GM10266 (cell line): ENCODE data around the gene KATNIP.

Experiments
- DNase-seq: peaks from one replicate; pipeline ENCODE4 v3.0.0; 2012; ENCODE audit errors: extremely low spot score
- TF ChIP-seq, protein P1 (sequence below): IDR thresholded peaks from 2 replicates; pipeline ENCODE4 v1.5.1; 2012; ENCODE audit warnings: mild to moderate bottlenecking, low read depth; ENCODE audit not compliant: control insufficient read depth, insufficient read depth; ENCODE audit errors: missing control alignments

KATNIP gene

DNA sequence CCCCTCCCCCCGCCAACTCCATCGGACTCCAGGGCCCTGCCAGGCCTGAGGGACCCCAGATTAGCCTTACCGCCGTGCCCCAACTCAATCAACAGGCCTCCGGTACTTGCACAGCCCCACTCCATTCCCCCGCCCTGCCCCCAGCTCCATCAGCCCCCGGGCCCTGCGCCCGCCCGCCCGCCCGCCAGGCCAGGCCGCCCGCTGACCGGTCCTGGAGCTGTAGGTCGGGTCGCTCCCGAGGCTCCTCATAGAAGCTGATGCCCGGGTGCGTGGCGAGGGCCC is 539 bp upstream of the KATNIP start:
- TF ChIP-seq, protein P1, sequence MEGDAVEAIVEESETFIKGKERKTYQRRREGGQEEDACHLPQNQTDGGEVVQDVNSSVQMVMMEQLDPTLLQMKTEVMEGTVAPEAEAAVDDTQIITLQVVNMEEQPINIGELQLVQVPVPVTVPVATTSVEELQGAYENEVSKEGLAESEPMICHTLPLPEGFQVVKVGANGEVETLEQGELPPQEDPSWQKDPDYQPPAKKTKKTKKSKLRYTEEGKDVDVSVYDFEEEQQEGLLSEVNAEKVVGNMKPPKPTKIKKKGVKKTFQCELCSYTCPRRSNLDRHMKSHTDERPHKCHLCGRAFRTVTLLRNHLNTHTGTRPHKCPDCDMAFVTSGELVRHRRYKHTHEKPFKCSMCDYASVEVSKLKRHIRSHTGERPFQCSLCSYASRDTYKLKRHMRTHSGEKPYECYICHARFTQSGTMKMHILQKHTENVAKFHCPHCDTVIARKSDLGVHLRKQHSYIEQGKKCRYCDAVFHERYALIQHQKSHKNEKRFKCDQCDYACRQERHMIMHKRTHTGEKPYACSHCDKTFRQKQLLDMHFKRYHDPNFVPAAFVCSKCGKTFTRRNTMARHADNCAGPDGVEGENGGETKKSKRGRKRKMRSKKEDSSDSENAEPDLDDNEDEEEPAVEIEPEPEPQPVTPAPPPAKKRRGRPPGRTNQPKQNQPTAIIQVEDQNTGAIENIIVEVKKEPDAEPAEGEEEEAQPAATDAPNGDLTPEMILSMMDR, result no peak
- peak; percentile 33 for DNase-seq

DNA sequence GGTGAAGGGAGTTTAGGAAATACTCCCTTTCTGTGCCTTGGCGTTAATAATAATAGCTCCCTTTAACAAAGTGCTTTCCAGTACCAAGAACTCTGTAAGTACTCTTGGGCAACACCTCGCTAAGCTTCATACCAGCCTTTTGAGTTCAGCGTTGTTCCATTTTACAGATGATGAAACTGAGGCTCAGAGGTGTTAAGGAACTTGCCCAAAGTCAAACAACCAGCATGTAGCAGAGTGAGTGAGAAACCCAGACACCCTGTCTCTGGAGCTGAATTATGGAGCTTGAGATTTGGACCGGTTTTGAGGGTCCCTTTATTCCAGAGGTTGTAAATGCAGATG is 607 bp downstream of the KATNIP start:
- DNase-seq, result no peak

DNA sequence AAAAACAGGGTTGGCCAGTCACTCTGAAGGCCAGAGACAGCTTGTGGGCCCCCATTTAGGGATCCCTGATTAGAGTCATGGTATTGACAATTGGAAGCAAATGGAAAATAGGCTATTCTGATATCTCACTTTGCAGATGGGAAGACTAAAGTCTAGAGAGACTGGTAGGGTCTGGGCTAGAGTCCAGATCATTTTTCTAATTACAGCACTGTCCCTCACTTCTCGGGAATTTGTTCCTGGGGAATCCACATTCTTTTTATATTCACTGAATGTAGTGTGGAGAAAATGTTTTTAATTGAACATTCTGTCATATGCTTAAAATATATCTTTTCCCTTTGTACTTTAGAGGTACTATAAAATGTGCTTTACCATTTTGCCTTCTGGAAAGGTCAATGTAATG is 1.1 kb downstream of the KATNIP start:
- TF ChIP-seq, protein P1, result no peak
- DNase-seq, result no peak

More for the DNA sequence above, 607 bp downstream of the KATNIP start:
- TF ChIP-seq, protein P1, result no peak

DNA sequence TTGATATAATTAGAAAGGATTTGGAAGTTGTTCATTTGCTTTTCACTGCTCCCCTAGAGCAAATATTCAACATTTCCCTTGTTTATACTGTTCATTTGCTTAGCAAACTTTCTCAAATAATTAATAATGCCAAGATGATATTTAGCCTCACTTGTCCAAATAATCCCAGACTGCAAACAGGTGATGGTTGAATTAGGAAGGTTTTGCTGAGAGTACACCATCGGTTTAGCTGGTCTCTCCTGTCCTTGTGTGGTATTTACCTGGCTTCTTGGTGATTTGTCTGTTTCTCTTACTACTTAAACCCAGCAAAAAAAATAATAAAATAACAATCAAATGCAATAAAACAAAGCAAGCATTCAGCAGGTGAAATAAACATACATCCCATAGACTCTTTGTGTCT is 6.5 kb downstream of the KATNIP start:
- TF ChIP-seq, protein P1, result no peak
- no peak for DNase-seq

DNA sequence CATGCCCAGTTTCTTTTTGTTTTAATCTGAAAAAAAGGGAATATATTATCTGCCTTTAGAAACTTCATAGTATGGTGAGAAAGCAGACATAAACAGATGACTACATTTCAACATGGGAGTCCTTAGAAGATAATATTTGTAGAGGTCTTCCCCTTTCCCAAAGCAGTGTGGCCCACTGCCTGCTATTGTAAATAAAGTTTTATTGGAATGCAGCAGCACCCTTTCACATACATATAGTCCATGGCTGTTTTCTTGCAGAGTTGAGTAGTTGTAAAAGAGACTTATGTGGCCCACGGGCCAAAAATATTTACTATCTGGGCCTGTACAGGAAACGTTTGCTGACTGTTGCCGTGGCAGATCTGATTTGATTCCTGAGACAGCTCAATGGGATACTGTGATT is 8.5 kb downstream of the KATNIP start:
- DNase-seq, result no peak
- TF ChIP-seq, protein P1, result no peak

DNA sequence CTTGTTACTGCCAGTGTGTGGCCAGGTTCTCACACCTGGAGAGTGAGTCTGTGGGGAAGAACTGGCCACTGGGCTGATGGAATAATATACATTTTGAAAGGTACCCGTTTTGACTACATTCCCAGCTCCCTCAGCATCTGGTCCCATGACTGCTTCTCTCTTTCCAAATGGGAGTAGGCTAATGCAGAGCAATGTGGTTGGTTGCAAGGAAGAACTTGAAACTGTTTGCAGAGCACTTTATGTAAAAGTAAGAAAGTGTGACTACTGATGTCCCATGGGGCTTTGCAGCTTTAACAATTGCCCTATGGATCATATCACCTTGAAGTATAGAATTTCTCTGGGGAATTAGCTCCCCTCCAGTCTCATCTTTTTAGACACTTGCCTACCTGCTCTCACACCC is 9.0 kb downstream of the KATNIP start:
- DNase-seq, result no peak
- TF ChIP-seq, protein P1, result no peak

DNA sequence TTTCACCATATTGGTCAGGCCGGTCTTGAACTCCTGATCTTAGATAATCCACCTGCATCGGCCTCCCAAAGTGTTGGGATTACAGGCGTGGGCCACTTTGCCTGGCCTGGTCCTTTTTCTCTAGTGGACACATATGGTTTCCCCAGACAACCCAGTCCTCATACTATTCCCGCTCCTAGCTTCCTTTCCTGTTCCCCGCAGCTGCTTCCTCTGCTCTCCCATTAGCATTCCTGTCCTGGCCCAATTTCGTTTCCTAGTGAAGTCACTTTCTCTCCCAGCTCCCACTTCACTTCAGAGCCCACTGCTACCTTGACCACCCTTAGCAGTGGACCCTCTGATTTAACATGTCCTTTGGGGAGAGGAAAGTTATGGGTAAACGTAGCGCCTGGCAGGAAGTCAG is 11.3 kb downstream of the KATNIP start:
- TF ChIP-seq, protein P1, result no peak
- DNase-seq, result no peak

DNA sequence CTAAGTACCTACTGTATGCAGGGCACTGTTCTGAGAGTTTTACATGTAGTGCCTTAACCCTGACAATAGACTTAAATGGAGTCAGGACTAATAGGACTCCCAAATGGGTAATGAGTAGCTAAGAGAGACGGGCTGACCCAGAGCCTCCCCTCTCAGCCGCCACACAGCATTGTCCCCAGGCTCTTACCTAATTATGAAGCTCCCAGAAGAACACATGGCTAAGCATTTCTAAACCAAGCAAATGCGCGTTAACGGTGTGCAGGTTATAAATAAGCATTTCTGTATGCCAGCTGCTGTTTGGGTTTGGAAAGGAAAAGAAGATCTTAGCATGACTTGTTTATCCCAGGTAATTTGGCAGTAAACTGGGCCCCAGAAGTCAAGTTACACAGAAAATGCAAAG is 14.3 kb downstream of the KATNIP start:
- TF ChIP-seq, protein P1, result no peak
- no peak for DNase-seq
